Measurements from ENCODE around the gene LSG1.
A peak's percentile ranks its signal among the peaks of the same experiment; 100 is the strongest.

LSG1 gene

GRCh38 chr3:194640829-194641228 is 31.2 kb downstream of the LSG1 start:
- no peak overlapping the region for H3K4me3 ChIP-seq (replicated peaks; ENCODE audit: low read depth, low read length)
- peak; percentile 44 for TF ChIP-seq CTCF (IDR thresholded peaks at IDR 0.05; ENCODE audit: low read length, missing control alignments)
- DNase-seq (ENCODE audit: low read depth): peak; percentile 62

GRCh38 chr3:194638991-194639605 is 32.9 kb downstream of the LSG1 start:
- H3K4me3 ChIP-seq (replicated peaks; ENCODE audit: low read depth, low read length): no peak overlapping the region
- DNase-seq (ENCODE audit: low read depth): no peak
- no peak for TF ChIP-seq CTCF (IDR thresholded peaks at IDR 0.05; ENCODE audit: low read length, missing control alignments)

DNA sequence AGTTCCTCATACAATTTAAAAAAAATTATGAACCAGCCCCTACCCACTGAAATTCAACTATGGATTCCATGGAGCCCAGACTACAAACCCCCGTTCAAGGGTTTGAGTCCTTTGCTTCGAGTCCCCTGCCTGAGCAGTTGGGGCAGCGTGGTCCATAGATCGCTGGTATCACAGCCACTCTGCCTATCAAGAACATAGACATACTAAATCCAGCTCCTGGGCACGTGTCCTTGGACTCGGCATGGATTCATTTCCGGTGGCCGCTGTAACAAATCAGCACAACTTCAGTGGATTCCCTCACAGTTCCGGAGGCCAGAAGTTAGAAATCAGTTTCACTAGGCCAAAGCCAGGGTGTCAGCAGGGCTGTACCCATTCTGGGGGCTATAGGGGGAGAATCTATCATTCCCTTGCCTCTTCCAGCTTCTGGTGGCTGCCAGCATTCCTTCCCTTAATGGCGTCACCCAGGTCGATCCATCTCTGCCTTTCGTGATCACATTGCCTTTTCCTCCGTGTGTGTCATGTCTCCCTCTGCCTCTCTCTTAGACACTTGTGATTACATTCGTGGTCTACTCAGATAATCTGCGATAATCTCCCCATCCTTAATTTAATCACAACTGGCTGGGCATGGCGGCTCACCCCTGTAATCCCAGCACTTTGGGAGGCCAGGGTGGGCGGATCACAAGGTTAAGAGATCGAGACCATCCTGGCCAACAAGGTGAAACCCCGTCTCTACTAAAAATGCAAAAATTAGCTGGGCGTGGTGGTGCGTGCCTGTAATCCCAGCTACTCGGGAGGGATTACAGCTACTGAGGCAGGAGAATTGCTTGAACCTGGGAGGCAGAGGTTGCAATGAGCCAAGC is 34.2 kb downstream of the LSG1 start:
- TF ChIP-seq CTCF (IDR thresholded peaks at IDR 0.05; ENCODE audit: low read length, missing control alignments): no peak
- no peak overlapping the region for H3K4me3 ChIP-seq (replicated peaks; ENCODE audit: low read depth, low read length)
- no peak for DNase-seq (ENCODE audit: low read depth)

GRCh38 chr3:194637066-194637465 is 34.9 kb downstream of the LSG1 start:
- H3K4me3 ChIP-seq (replicated peaks; ENCODE audit: low read depth, low read length): no peak overlapping the region
- no peak for TF ChIP-seq CTCF (IDR thresholded peaks at IDR 0.05; ENCODE audit: low read length, missing control alignments)
- DNase-seq (ENCODE audit: low read depth): no peak

DNA sequence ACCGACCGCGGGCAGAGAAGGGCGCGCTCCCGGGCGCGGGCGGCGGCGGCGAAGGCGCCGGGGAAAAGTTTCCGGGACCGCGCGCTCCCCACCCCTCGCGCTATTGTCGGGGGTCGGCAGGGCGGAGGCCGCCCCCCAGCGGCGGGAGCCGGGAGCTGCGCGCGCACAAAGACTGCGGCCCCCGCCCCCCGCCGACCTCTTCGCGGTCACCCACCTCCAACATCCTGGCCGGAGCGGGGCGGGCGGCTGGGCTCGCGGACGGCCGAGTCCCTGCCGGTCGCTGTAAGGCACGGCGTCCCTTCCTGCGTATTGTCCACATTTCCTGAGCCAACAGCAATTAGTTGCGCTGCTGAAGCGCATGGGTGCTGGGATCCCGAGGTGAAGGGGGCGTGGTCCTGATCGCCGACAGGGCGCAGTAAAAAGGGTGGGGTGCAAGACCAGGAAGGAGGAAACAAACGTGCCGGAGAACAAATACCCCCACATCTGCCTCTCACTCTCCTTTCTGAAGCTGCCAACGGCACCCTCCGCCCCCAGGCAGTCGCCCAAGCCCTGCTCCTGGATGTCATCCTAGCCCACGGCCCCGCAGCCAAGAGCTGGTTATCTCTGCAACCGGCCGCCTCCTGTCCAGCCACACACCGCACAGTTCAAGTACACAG is 38.5 kb downstream of the LSG1 start, which contains the start of gene TMEM44:
Gene TMEM44 (minus strand): TSS at position 71 of the 656 bp plus-strand sequence. CDS start 204 bp downstream, outside the sequence.
- peak; percentile 91 for DNase-seq (ENCODE audit: low read depth)
- H3K4me3 ChIP-seq (replicated peaks; ENCODE audit: low read depth, low read length): peak within 1 kb of the TSS; percentile 79
- no peak for TF ChIP-seq CTCF (IDR thresholded peaks at IDR 0.05; ENCODE audit: low read length, missing control alignments)

GRCh38 chr3:194632809-194633348 is 39.1 kb downstream of the LSG1 start:
- DNase-seq (ENCODE audit: low read depth): peak; percentile 59
- no peak for TF ChIP-seq CTCF (IDR thresholded peaks at IDR 0.05; ENCODE audit: low read length, missing control alignments)
- H3K4me3 ChIP-seq (replicated peaks; ENCODE audit: low read depth, low read length): peak overlapping the region; percentile 79

Measured in fibroblast of pulmonary artery (primary cell).